Islet precursor cell (in vitro differentiated cells): Measurements from ENCODE around the gene LCP2.

Experiments
- DNase-seq: peaks from one replicate; pipeline ENCODE4 v3.0.0-alpha.2; 2018

LCP2 gene

DNA sequence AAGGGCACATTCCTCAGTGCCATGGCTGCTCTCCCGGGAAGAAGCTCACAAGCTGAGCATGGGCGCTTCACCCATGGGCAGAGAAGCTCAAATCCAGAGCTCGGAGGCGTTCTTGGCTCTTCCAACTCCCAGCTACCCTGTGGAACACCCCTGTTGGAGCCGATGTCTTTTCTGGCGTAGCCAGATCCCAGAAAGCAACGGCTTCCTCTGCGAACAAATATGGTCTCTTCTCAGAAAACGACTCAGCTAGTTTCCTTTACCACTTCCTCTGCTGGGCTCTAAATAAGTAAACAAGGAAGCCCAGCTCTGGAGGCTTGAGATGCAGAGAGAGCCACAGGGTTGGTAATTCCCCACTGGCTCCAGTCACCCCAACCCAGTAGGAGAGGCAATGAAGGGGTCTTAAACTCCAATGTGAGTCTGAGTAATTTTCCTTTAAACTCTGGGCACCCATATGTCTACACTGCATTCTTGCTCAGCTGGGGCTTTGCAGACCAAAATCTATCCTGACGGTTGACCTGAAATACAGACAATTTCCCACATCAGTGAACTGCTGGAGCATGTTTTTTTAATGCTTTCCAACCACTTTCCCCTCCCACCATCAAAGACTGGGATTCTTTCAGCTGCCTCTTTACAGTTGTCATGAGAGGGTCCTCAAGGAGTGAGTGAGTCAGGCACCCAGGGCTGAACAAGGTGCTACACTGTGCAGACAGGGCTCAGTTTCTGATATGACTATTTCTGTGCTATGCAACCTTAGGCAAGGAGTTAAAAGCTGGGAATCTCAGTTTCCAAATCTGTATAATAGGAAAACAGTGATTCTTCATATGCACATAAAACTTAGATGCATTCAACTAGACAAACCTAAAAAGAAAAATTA, at the start of gene LCP2:
LCP2 (minus strand) TSS at position 189 of the 874 bp plus-strand sequence; CDS start at position 23, 166 bp downstream.
- no peak for DNase-seq

DNA sequence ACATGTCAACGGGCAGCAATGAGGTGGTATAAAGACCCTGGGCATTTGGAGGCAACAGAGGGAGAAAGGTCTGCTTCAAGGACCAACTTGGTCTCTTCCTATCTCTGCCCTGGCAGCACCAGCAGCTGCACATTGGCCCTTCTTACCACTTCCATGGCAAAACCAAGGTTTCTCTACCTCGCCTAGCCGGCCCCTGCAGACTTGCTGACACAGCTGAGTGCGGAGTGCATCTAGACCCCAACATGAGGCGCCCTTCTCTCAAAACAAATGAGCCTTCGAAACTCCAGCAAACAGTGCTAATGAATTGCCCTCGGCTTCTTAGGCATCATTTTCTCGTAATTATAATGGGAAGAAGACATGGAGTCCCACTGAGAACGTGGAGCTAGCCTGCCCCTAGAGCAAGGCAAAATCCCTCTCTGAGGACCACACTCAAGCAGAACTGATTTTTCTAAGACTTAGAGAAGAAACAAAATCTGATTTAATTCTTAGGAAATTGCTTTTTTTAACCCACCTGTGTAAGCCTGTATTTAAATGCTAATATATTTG, 49.5 kb upstream of the LCP2 start:
- DNase-seq, result no peak

DNA sequence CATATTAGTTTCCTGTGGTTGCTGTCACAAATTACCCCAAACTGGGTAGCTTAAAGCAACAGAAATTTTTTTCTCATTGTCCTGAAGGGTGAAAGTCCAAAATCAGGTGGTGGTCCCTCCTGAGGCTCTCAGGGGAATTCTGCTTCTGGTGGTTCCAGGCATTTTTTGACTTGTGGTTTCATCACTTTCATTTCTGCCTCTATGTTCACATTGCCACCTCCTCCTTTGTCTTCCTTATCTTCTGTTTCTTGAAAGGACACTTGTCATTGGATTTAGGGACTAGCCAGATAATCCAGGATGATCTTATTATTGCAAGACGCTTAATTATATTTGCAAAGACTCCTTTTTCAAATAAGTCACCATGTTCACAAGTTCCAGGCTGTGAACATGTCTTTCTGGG, 48.4 kb upstream of the LCP2 start:
- no peak for DNase-seq

DNA sequence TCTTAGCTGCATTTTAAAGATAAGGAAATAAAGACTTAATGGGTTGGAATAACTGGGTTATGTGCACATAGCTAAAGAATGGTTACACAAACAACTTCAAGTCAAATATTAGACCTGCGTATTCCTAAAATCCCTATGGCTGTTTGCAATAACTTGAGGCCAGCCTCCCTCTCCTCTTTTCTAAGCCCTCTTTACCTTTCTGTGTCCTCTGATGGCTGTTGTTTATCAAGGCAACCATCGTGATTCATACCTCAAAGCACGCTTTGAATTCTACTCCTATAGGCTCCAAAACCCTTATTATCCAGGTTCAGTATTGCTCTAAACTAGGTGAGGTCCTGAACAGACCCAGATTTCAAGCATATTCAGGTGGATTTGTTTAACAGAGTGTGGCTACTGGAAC, 45.6 kb upstream of the LCP2 start:
- no peak for DNase-seq

DNA sequence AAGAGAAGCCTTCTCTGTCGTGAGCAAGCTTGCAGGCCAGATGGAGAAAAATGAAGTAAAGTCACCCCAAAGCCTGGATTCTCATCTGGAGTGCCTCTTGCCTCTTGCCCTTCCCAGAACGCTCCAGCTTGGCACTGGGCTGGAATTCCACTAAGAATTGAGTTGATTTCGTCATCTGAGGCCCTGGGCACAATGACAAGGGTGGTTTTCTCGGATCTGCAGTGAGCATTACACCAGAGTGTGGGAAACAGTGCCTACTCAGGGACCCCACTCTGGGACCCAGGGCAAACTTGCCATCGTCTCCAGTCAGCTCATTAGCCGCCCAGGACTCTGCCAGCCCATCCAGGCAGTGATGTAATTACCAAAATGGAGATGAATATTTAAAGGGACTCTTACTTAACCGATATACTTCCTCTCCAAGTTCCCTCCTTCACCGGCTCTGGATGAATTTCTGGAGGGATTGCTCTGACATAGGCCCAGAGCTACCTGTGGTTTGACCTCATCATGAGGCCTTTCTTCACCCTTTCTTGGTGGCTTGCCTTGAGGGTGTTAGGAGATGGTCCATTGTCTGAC, 44.7 kb upstream of the LCP2 start:
- no peak for DNase-seq

DNA sequence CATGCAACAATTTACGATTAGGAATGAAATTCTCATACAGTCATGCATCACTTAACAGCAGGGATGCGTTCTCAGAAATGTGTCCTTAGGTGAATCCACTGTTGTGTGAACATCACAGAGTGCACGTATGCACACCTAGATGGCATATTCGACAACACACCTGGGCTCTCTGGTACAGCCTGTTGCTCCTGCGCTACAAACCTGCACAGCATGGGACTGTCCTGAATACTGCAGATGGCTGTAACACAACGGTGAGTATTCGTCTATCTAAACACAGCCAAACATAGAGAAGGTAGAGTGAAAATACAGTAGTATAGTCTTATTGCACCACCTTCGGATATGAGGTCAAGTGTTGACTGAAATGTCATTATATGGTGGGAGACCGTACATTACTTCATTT, 44.0 kb upstream of the LCP2 start:
- no peak for DNase-seq

DNA sequence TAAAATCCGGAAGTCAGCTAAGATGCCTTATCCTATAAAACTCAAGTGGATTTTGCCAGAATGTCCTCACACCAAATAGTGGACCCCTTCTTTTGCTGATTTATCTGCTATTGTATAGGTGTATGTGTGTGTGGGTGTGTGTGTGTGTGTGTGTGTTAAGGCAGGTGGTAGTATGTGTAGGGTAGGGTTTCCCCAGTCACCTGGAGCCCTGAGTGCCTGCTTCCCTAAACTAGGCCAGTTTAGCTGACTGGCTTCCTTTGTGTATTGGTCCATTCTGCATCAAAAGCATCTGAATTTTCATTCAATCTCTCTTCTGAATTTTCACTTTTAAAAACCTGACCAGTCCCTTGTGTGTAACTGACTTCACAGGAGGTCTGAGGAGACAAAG, 42.2 kb upstream of the LCP2 start:
- no peak for DNase-seq

DNA sequence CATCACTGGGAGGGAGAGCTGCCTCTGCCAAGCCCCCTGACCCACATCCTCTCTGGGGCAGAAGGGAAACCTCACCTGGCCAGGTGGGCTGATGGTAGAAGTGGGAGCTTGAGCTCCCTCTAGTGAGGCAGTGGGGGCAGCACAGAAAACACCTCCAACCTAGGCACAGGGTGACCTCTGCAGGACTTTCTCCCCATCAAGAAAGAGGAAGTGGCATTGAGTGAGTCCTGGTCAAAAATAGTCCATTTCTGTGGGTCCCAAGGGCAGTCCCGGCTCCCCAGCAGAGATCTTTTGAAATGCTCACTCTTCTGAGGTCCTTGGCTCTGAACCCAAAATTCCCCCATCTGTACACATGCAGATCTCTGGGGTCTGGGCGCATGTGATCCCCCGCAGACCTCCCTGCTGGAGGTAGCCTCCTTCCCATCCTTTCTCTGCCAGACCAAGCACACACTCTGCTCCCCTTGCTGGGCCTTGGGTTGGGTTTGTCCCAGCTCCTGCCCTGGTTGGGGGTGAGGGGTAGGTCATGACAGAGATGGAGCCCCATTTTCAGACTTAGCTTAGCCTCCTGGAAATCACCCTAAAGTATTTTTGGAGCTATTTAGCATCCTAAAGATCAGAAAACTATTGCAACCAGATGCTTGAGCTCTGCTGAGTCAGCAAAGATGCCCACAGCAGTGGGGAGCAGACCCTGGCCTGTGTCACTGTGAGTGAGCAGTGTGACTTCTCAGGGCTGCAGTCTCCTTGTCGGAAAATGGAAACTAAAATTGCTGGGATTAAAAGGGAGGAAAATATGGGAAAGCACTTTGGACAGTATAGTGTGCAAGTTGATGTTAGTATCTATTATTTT, 41.6 kb upstream of the LCP2 start:
- DNase-seq, result no peak

DNA sequence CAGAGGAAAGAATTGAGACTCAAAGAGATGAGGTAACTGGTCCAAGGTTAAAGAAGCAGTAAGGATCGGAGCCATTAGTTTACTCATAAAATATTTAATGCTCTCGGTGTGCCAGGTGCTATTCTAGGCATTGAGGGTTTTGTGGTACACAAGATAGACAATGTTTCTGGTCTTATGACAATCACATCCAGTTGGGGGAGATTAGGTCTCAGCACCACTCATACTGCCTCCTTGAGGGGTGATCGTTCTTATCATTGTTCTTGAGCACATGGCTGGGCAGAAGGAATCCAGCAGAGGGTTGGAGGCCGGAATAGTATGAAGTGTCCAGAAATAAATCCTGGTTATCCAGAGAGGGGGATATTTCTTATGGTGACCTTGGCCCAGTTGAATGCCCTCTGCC, 40.7 kb upstream of the LCP2 start:
- DNase-seq, result no peak

DNA sequence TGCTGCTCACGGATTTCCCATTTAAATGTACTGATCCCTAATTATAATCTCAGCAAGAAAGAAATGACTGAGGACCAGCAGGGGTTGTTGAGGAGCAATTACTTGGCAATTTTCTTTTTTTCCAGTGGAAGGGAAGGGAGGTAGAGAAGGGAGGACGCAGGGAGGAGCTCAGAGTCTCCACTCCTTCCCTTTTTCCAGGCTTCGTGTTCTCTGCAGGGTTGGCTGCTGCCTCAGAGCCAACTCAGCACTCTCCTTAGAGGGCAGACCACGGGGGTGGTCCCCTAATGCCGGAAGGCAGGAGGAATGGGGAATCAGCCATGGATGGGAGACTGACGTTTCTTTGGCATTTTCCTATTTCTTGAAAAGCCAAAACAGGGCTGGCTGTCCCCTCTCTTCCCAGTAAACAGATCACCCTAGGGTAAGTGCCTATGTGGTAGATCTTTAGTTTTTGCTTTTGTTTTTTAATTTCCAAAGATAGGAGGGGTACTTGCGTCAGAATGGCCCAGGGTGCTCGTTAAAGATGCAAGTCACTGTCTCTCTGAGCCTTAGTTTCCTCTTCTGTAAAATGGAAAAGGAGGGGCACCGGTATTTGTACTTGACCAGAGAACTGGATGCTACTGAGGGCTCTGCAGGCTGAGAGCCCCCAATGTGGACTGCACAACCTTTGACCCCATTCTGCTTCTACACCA, 39.6 kb upstream of the LCP2 start:
- DNase-seq, result no peak

DNA sequence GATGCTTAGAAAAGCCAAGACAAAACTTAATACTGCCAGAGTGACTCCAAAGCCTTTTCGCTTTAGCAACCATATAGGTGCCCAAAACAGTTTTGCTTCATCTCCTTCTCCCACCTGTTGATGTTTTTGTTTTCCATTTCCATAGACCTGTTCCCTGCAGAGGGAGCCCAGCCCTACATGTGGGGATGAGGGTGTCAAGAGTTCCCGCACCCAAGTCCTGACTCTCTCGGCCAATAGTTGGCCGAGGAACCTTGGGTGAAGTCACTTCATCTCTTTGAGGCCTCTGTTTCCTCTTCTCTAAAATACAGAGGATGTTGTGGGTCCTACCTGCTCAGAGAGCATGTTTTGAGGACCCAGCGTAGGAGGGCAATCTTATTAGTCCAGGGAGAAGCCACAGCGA, 38.5 kb upstream of the LCP2 start:
- DNase-seq, result no peak

DNA sequence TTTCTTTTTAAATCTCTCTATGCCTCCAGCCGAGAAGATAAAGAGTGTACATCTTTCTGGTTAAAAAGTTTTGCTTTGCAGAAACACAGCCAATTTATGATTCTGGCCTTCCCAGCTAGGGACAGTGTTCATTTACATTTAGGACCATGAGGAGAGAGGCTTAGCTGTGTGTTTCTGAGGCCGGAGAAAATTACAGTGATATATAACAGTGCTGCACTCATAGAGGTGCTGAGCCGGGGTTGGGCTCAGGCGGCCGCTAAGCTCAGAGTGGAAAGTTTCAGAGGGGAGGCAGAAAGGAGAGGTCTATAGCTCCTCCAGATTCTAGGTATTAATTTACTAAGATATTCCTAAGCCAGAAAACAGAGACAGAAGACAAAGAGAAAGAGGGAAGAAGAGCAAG, 37.0 kb upstream of the LCP2 start:
- DNase-seq, result no peak

DNA sequence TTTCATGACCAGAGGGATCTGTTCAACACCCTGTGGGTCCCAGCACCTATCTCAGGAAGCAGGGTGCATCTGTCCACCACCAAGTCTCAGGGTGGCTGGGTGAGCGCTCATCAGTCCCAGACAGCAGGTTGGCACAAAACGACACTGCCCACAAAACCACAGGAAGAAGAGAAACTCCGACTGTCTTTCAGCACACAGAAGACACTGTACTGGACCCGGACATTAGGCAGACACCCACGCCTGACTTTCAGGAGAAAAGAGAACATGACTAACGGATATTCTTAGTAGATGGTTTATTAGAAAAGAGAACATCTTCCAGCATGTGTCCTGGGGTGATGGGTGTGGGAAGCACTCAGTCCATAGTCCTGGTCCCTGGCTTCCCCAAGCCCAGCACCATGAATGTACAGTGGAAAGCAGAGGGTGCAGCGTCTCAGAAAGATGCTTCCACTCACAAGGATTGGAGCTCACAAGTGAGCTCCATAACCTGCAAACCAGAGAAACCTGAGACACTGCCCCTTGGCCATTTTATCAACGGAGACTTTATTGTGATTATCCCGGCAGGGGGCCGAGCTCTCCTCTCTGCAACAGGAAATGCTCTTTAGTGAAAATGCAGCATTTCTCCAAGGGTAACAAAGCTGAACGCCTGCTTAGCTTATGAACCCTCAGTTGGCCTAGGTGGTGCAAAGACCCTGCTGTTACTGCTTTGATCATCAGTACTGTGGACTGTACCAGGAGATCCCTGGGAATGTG, 35.8 kb upstream of the LCP2 start:
- DNase-seq, result no peak

DNA sequence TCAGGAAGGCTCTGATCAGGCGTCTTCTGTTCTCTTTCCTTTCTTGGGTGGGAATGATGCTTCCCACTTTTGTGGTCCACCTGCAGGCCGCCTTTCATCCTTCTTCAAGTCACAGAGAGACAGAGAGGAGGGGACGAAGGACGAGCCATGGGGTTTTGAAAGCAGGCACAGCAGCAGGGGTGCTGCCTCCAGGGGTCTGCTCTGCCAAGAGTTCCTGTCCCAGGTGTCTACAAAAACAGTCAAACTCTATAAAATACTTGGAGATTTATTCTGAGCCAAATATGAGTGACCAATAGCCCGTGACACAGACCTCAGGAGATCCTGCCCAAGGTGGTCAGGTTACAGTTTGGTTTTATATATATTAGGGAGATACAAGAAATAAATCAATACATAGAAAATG, 34.5 kb upstream of the LCP2 start:
- no peak for DNase-seq

DNA sequence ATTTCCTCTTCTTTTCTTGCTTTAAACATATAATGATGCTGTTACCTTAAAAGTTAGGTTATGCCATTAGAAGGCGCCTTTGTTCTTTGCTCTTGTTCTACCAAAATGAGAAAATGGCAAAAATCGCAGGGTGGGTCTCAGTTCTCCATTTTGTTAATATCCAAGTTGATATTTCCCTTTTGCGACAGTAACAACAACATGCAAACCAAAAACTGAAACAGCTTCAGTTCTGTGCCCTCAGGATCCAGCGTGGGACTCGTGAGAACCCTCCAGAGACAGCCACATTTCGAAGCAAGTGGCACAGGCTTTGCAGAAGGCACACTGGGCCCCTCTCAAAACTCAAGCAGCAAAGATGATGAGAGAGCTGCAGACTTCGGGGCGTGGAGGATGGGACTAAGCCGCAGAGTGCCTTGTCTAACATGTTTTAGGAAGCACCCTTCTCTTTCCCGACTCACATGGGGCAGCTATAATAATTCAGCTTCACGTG, 33.0 kb upstream of the LCP2 start:
- no peak for DNase-seq

DNA sequence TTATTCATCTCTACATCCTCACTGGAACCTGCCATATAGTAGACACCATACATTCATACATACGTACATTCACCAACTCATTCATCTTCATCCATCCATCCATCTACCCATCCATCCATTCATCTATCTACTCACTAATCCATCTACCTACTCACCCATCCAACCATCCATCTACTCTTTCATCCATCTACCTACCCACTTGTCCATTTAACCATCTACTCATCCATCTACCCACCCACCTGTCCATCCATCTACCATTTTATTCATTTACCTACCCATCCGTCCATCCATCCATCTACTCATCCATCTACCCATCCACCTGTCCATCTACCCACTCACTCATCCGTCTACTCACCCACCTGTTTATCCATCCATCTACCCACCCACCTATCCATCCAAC, 31.9 kb upstream of the LCP2 start:
- DNase-seq, result no peak

DNA sequence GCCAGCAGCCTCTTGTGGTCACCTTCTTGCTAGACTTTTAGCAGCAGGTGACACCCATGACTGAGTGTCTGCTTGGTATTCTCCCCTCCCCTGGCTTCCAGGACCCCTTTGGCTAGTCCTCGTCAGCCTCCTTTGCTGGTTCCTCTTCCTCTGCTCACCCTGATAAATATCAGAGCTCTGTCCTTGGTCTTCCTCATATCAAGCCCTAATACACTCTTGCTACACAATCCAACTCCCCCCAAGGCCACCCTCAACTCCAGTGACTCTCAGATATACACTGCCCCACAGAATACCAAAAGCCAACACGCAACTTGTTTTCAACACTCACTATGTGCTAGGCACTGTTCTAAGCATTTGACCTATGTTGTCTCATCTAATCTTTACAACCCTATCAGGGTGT, 30.3 kb upstream of the LCP2 start:
- no peak for DNase-seq

DNA sequence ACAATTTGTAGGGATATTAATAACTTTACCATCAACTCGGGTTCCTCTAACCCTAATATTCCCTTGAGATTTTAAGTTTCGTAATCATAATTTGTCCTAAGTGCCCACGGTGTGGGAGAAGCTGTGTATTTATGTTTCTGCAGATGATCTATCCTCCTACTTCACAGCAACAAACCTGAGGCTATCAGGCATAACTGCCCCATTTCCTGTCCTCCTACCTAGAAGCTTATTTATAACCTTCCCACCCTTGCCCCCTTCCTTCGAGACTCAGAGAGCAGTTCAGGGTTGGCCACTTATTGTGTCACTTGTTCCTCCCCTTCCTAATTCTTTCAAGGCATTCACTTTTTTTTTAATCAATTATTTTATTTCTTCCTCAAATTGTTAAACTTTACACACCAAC, 29.6 kb upstream of the LCP2 start:
- no peak for DNase-seq

DNA sequence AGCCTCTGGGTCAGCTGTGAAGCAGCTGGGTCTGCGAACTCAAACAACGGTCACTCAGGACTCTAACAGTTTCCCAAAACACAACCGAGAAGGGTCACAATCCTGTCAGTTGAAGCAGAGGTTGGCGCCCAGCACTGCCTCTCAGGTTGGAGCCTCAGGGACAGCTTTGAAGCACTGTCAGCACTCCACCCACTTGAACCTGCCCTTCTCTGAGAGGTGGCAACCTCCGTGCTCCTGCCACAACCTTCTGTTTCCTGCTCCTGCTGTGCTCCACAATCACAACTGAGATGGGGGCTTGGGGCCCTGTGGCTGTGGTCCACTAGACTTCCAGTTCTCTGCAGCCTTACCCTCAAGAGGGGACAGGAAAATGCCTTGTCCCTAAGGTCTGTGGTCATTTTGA, 21.7 kb upstream of the LCP2 start:
- DNase-seq, result no peak

DNA sequence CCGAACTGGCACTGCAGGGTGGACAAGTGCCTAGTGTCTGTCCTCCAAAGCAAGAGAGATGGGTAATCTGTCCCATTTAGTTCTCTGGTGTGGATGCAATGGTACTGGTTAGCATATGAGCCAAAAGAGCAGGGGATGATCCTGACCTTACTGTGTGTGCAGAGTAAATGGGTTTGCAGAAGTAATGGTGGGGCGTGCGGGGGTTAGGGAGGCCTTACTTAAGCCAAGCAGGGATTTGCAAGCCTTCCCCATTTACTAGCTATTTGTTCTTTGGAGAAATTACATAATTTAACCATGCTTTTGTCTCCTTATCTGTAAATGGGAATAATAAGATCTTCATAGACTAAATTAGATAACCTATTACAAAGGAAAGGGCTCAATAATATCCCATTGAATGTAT, 19.9 kb upstream of the LCP2 start:
- no peak for DNase-seq

DNA sequence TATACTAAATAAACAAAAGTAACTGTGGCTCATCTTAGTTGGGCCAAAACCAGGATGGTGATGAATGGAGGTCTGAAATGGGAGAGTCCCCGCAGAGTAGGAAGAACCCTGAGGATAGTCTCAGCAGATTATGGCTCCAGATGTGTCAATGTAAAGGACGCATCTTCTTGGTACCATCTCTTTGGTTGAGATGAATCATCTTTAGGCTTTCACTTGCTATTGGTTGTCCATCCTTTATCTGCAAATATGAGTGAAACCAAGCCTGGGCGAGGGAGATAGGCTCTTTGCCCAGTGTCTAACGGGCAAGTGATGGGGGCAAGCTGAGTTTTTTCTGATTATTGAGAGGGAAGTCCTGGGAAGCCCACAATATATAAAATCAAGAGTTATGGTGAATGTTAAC, 19.4 kb upstream of the LCP2 start:
- no peak for DNase-seq

DNA sequence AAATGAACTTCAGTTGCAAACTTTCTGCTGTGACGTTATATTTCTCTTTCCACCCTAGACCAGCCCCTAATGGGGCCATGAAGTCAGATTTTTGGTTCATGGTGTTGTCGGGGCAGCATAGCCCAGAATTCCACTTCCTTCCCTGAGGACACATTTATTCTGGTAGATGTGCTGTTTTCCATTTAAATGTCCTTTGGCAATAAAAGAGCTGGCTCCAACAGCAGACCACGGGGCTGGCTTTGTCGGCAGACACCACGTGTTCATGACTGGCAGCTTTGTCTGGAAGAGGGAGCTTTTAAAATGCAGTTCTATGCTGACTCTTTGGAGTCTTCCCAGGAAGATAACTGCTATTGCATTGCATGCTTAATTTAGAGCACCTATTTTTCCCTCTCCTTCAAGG, 17.6 kb upstream of the LCP2 start:
- DNase-seq, result peak; percentile 84
